ENCODE measurements around the gene SGPL1.
"Not testable (repeated sequence)": the region's sequence is repeated elsewhere in the genome, so short reads cannot be mapped to it uniquely, and the experiment has no call there.

Gene SGPL1

GRCh38 chr10:70815504-70816219 lies at the start of gene SGPL1:
Gene SGPL1, plus strand, starts transcription at chr10:70815948. Its CDS starts 906 bp downstream, at chr10:70816854.
- DNase-seq, result peak; percentile 86

GRCh38 chr10:70768026-70768685 lies 47.6 kb upstream of the SGPL1 start:
- not testable (repeated sequence) for DNase-seq

GRCh38 chr10:70769121-70769520 lies 46.6 kb upstream of the SGPL1 start:
- no peak for DNase-seq

- DNase-seq, result no peak
Measured at GRCh38 chr10:70770001-70770400, 45.7 kb upstream of the SGPL1 start.

GRCh38 chr10:70770516-70770915 lies 45.2 kb upstream of the SGPL1 start:
- not testable (repeated sequence) for DNase-seq

- no peak for DNase-seq
Measured at GRCh38 chr10:70771311-70772194, 44.2 kb upstream of the SGPL1 start.

GRCh38 chr10:70772627-70773026 lies 43.1 kb upstream of the SGPL1 start:
- no peak for DNase-seq

GRCh38 chr10:70773461-70773860 lies 42.3 kb upstream of the SGPL1 start:
- DNase-seq, result no peak

GRCh38 chr10:70773965-70774809 lies 41.6 kb upstream of the SGPL1 start:
- DNase-seq, result no peak

- no peak for DNase-seq
Measured at GRCh38 chr10:70774810-70775678, 40.7 kb upstream of the SGPL1 start.

GRCh38 chr10:70775679-70776454 lies 39.9 kb upstream of the SGPL1 start:
- no peak for DNase-seq

- no peak for DNase-seq
Measured at GRCh38 chr10:70776455-70777005, 39.2 kb upstream of the SGPL1 start.

- DNase-seq, result no peak
Measured at GRCh38 chr10:70777063-70777875, 38.5 kb upstream of the SGPL1 start.

- DNase-seq, result no peak
Measured at GRCh38 chr10:70778267-70778924, 37.4 kb upstream of the SGPL1 start.

GRCh38 chr10:70779088-70779487 lies 36.7 kb upstream of the SGPL1 start:
- DNase-seq, result no peak

GRCh38 chr10:70779511-70780369 lies 36.0 kb upstream of the SGPL1 start:
- DNase-seq, result no peak

GRCh38 chr10:70780370-70780760 lies 35.4 kb upstream of the SGPL1 start:
- no peak for DNase-seq

- no peak for DNase-seq
Measured at GRCh38 chr10:70780772-70781171, 35.0 kb upstream of the SGPL1 start.
